ENCODE measurements around the gene KRTAP10-12.
A peak's percentile ranks its signal among the peaks of the same experiment; 100 is the strongest.

The KRTAP10-12 gene

GRCh38 chr21:44723177-44724131 lies 26.5 kb downstream of the KRTAP10-12 start:
- Mint-ChIP-seq H3K4me1 (ENCODE audit: low read depth) (peaks cover 13% of the 10 kb centered on the region), H3K9me3 (no peaks in the 10 kb centered on the region), H3K27me3 (peaks cover 51% of the 10 kb centered on the region), H3K27ac (no peak overlapping the region), H3K36me3 (ENCODE audit: low read depth) (no peaks in the 10 kb centered on the region), H3K4me3 (peak overlapping the region; percentile 30)
- DNase-seq, result peak; percentile 51

GRCh38 chr21:44724196-44724595 lies 27.2 kb downstream of the KRTAP10-12 start:
- Mint-ChIP-seq H3K36me3 (ENCODE audit: low read depth) (no peaks in the 10 kb centered on the region), H3K27ac (no peak overlapping the region), H3K27me3 (peaks cover 47% of the 10 kb centered on the region), H3K4me3 (no peak overlapping the region), H3K9me3 (no peaks in the 10 kb centered on the region), H3K4me1 (ENCODE audit: low read depth) (peaks cover 13% of the 10 kb centered on the region)
- DNase-seq, result no peak

DNA sequence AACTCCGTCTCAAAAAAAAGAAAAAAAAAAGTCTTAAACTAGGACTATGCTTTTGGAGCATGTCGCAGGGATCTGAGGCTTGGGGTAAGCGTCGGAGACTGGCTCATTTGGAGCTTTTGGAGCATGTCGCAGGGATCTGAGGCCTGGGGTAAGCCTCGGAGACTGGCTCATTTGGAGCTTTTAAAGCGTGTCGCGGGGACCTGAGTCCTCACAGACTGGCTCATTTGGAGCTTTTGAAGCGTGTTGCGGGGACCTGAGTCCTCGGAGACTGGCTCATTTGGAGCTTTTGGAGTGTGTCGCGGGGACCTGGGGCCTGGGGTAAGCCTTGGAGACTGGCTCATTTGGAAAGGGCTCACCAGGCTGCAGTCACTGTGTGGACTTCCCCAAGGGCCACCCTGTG lies 28.0 kb downstream of the KRTAP10-12 start:
- Mint-ChIP-seq H3K27ac (no peak overlapping the region), H3K9me3 (no peaks in the 10 kb centered on the region), H3K27me3 (peaks cover 48% of the 10 kb centered on the region), H3K4me3 (no peak overlapping the region), H3K4me1 (ENCODE audit: low read depth) (peaks cover 13% of the 10 kb centered on the region), H3K36me3 (ENCODE audit: low read depth) (no peaks in the 10 kb centered on the region)
- no peak for DNase-seq

DNA sequence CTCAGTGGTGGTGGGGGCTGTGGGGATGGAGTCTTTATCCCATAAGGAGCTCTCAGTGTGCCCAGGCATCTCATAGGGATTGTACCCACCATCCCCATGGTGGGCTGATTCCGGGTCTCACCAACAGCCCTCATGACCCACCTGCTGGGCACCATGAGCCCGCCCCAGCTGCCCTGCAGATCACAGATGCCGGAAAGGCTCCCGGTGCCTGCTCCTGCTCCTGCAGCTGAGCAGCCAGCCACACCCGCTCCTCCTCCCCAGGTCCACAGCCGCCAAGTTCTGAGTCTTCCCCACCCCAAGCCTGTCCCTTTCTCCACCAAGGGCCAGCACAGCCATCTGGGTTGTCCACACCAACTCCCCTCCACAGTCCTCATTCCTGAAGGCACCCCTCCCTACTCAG lies 29.9 kb downstream of the KRTAP10-12 start:
- Mint-ChIP-seq H3K4me3 (no peak overlapping the region), H3K36me3 (ENCODE audit: low read depth) (no peaks in the 10 kb centered on the region), H3K27ac (no peak overlapping the region), H3K4me1 (ENCODE audit: low read depth) (peaks cover 13% of the 10 kb centered on the region), H3K9me3 (no peaks in the 10 kb centered on the region), H3K27me3 (peaks cover 44% of the 10 kb centered on the region)
- no peak for DNase-seq

- H3K27me3 Mint-ChIP-seq, result peaks cover 44% of the 10 kb centered on the region
- H3K36me3 Mint-ChIP-seq (ENCODE audit: low read depth), result no peaks in the 10 kb centered on the region
- H3K9me3 Mint-ChIP-seq, result no peaks in the 10 kb centered on the region
- H3K4me1 Mint-ChIP-seq (ENCODE audit: low read depth), result peaks cover 13% of the 10 kb centered on the region
- H3K27ac Mint-ChIP-seq, result no peak overlapping the region
- no peak for DNase-seq
- H3K4me3 Mint-ChIP-seq, result no peak overlapping the region
These were observed 30.3 kb downstream of the KRTAP10-12 start for GRCh38 chr21:44727321-44727720.

- no peaks in the 10 kb centered on the region for H3K36me3 Mint-ChIP-seq (ENCODE audit: low read depth)
- no peaks in the 10 kb centered on the region for H3K9me3 Mint-ChIP-seq
- H3K27me3 Mint-ChIP-seq, result peaks cover 40% of the 10 kb centered on the region
- no peak for DNase-seq
- no peak overlapping the region for H3K4me3 Mint-ChIP-seq
- H3K27ac Mint-ChIP-seq, result no peak overlapping the region
- peaks cover 11% of the 10 kb centered on the region for H3K4me1 Mint-ChIP-seq (ENCODE audit: low read depth)
These were observed 30.8 kb downstream of the KRTAP10-12 start for GRCh38 chr21:44727757-44728156.

- H3K27ac Mint-ChIP-seq, result no peak overlapping the region
- peaks cover 4% of the 10 kb centered on the region for H3K4me1 Mint-ChIP-seq (ENCODE audit: low read depth)
- peaks cover 33% of the 10 kb centered on the region for H3K27me3 Mint-ChIP-seq
- no peak for DNase-seq
- no peaks in the 10 kb centered on the region for H3K36me3 Mint-ChIP-seq (ENCODE audit: low read depth)
- H3K4me3 Mint-ChIP-seq, result no peak overlapping the region
- no peaks in the 10 kb centered on the region for H3K9me3 Mint-ChIP-seq
These were observed 31.7 kb downstream of the KRTAP10-12 start for GRCh38 chr21:44728716-44729115.

DNA sequence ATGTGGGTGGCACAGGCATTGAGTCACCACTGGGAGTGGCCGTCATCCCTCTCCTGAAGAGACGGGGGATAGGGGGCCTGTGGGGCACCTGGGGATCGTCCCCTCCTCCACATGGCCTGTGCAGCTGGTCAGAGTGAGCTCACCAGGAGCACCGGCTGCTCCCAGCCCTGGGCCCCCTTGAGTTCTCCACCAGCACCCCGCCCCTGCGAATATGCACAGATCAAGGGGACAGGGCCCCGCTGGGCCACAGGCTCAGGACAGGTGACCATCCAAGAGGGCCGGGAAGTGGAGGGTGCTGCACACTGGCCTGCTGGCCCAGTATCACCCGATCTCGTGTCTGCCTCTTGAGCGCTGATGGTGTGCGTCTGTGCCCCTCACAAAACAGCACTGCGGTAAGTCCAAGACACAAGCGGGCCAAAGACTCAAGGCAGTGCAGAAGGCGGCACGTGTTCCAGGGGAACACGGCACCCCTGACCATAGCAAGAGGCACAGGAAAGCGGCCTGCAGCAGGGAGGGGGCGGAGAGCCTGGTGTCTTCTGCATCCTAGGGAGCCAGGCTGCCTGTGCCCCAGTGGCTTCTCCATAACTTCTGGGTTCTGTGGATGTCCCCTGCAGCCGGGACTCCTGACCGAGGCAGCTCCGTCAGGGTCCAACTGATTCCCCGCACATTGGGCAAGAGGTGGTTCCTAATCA lies 32.5 kb downstream of the KRTAP10-12 start:
- Mint-ChIP-seq H3K4me1 (ENCODE audit: low read depth) (no peaks in the 10 kb centered on the region), H3K27ac (no peak overlapping the region), H3K9me3 (no peaks in the 10 kb centered on the region), H3K4me3 (no peak overlapping the region), H3K36me3 (ENCODE audit: low read depth) (no peaks in the 10 kb centered on the region), H3K27me3 (peaks cover 29% of the 10 kb centered on the region)
- DNase-seq, result no peak

- Mint-ChIP-seq H3K27ac (no peak overlapping the region), H3K27me3 (peaks cover 25% of the 10 kb centered on the region), H3K4me1 (ENCODE audit: low read depth) (no peaks in the 10 kb centered on the region), H3K36me3 (ENCODE audit: low read depth) (no peaks in the 10 kb centered on the region), H3K4me3 (no peak overlapping the region), H3K9me3 (no peaks in the 10 kb centered on the region)
- no peak for DNase-seq
These were observed 33.0 kb downstream of the KRTAP10-12 start for GRCh38 chr21:44730028-44730395.

DNA sequence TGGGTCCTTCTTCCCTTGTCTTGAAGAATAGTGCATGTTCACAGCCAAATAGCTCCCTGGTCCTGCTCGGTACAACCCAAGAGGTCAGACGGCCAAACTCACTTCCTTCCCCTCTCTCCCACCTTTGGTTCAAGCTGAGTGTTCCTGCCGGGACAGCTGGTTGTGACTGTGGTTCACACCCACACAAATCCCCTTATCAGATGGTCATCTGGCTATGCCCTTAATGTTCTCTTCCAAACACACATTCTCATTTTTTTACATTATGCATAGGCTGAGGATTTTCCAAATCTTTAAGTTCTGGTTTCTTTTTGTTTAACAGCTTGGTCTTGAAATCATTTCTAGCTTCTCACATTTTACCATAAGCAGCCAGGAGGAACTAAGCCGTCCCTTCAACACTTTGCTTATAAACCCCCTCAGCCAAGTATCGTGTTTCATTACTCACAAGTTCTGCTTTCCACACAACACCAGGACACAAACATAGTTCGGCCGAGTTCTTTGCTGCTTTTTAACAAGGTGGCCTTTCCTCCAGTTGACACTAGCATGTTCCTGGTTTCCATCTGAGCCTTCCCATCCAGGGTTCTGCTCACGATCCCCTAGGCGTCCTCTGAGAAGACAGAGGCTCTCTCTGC lies 34.1 kb downstream of the KRTAP10-12 start:
- no peak for DNase-seq
- Mint-ChIP-seq H3K27me3 (peaks cover 17% of the 10 kb centered on the region), H3K36me3 (ENCODE audit: low read depth) (no peaks in the 10 kb centered on the region), H3K4me1 (ENCODE audit: low read depth) (no peaks in the 10 kb centered on the region), H3K4me3 (no peak overlapping the region), H3K9me3 (no peaks in the 10 kb centered on the region), H3K27ac (no peak overlapping the region)

DNA sequence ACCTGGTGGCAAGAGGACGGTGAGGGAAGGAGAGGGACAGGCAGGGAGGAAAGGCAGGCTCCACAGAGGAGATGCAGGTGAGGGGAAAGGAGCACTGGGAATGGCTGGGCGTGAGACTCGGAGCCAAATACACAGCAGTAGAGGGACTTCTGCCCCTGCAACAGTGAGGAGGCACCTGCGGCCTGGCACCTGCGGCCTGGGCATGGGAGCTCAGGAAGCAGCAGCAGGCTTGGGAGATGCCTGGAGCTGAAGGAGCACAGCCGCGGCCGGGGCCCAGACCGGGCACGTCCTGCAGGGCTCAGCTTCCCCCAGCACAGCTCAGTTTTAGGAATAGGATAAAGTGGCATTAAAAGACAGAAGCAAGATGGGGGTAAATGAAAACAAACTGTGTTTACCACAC lies 35.3 kb downstream of the KRTAP10-12 start:
- Mint-ChIP-seq H3K4me3 (no peak overlapping the region), H3K36me3 (ENCODE audit: low read depth) (no peaks in the 10 kb centered on the region), H3K9me3 (no peaks in the 10 kb centered on the region), H3K27me3 (peaks cover 8% of the 10 kb centered on the region), H3K27ac (no peak overlapping the region), H3K4me1 (ENCODE audit: low read depth) (no peaks in the 10 kb centered on the region)
- no peak for DNase-seq

GRCh38 chr21:44732956-44733355 lies 36.0 kb downstream of the KRTAP10-12 start:
- DNase-seq, result no peak
- H3K9me3 Mint-ChIP-seq, result peaks cover 2% of the 10 kb centered on the region
- H3K4me1 Mint-ChIP-seq (ENCODE audit: low read depth), result no peaks in the 10 kb centered on the region
- peaks cover 5% of the 10 kb centered on the region for H3K27me3 Mint-ChIP-seq
- H3K4me3 Mint-ChIP-seq, result no peak overlapping the region
- H3K36me3 Mint-ChIP-seq (ENCODE audit: low read depth), result no peaks in the 10 kb centered on the region
- H3K27ac Mint-ChIP-seq, result no peak overlapping the region

DNA sequence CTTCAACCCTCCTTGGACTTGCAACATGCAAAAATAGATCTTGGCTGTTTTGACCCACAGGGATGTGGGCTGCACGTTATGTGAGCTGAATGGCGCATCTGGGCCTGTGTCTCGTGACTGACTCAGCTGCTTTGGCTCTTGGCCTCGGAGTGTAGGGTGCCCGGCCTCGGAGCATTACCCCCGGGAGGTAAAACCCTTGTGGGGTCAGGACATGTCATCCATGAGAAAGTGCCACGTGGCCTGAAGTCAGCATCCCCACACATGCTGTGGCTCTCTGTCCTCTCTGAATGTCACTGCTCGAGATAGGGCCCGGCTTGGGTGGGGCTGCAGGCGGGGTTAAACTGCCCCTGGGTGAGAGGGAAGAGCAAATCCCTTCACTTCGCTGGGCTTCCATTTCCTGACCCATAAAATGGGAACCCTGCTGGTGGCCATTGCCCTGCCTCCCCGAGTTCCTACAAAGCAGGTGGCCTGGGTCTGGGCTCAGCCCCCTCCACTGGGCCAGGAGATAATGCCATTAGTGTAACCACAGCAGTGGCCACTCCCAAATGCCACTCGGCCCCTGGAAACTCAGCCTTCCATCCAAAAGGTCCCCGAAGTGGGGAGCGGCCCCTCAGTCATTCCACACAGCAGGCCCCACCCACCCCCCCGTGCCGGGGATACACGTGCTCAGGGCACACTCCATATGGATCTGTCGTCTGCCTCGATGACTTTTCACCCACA lies 37.2 kb downstream of the KRTAP10-12 start:
- H3K27ac Mint-ChIP-seq, result no peak overlapping the region
- H3K27me3 Mint-ChIP-seq, result peaks cover 2% of the 10 kb centered on the region
- H3K36me3 Mint-ChIP-seq (ENCODE audit: low read depth), result no peaks in the 10 kb centered on the region
- H3K4me1 Mint-ChIP-seq (ENCODE audit: low read depth), result no peaks in the 10 kb centered on the region
- H3K9me3 Mint-ChIP-seq, result peaks cover 2% of the 10 kb centered on the region
- H3K4me3 Mint-ChIP-seq, result no peak overlapping the region
- no peak for DNase-seq

GRCh38 chr21:44734841-44735240 lies 37.9 kb downstream of the KRTAP10-12 start:
- no peak overlapping the region for H3K4me3 Mint-ChIP-seq
- H3K4me1 Mint-ChIP-seq (ENCODE audit: low read depth), result no peaks in the 10 kb centered on the region
- H3K36me3 Mint-ChIP-seq (ENCODE audit: low read depth), result no peaks in the 10 kb centered on the region
- peaks cover 2% of the 10 kb centered on the region for H3K9me3 Mint-ChIP-seq
- no peak for DNase-seq
- no peaks in the 10 kb centered on the region for H3K27me3 Mint-ChIP-seq
- no peak overlapping the region for H3K27ac Mint-ChIP-seq
